ENCODE measurements around the gene IDE.

IDE gene

DNA sequence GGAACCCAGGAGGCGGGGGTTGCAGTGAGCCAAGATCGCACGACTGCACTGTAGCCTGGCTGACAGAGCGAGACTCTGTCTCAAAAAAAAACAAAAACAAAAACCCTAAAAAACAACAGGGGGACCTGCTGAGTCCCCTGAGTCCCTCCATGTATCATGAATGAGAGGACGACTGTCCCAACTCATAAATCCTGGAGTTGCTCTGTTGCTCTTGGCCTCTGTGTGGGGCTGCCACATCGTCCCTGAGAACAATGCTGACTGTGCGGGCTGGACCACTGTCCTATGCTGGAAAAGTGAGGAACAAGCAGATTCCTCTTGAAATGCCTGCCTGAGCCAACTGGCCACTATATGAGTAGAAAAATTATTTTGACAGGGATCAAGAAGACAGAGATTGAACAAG lies 122.5 kb downstream of the IDE start:
- Histone ChIP-seq H3F3A (ENCODE audit: low read depth) (no peaks in the 10 kb centered on the region), H2AFZ (ENCODE audit: low read length) (no peak overlapping the region), H3K36me3 (ENCODE audit: insufficient read depth, low read length) (peaks cover 45% of the 10 kb centered on the region; the same call in 1 of the 2 replicates), H3K79me2 (ENCODE audit: insufficient read depth, low read length) (no peaks in the 10 kb centered on the region), H3K4me1 (ENCODE audit: insufficient read depth, low read length, poor library complexity, severe bottlenecking) (no peaks in the 10 kb centered on the region), H3K4me2 (ENCODE audit: low read depth, low read length, poor library complexity, severe bottlenecking) (no peak overlapping the region), H3K9me3 (ENCODE audit: insufficient read depth, low read depth, low read length) (no peaks in the 10 kb centered on the region), H3K9ac (ENCODE audit: low read depth, low read length, poor library complexity, severe bottlenecking) (no peak overlapping the region), H4K20me1 (ENCODE audit: insufficient read depth, low read length, poor library complexity, severe bottlenecking) (no peaks in the 10 kb centered on the region), H3K9me2 (replicated peaks; ENCODE audit: low read depth, low read length) (no peaks in the 10 kb centered on the region), H3K4me3 (ENCODE audit: low read length, poor library complexity, severe bottlenecking) (no peak overlapping the region), H3K27me3 (ENCODE audit: insufficient read depth, low read length, poor library complexity, severe bottlenecking) (no peaks in the 10 kb centered on the region)
- TF ChIP-seq, protein P1, sequence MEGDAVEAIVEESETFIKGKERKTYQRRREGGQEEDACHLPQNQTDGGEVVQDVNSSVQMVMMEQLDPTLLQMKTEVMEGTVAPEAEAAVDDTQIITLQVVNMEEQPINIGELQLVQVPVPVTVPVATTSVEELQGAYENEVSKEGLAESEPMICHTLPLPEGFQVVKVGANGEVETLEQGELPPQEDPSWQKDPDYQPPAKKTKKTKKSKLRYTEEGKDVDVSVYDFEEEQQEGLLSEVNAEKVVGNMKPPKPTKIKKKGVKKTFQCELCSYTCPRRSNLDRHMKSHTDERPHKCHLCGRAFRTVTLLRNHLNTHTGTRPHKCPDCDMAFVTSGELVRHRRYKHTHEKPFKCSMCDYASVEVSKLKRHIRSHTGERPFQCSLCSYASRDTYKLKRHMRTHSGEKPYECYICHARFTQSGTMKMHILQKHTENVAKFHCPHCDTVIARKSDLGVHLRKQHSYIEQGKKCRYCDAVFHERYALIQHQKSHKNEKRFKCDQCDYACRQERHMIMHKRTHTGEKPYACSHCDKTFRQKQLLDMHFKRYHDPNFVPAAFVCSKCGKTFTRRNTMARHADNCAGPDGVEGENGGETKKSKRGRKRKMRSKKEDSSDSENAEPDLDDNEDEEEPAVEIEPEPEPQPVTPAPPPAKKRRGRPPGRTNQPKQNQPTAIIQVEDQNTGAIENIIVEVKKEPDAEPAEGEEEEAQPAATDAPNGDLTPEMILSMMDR (conservative IDR thresholded peaks at IDR 0.05; ENCODE audit: low read length) = no peak
- no peak for TF ChIP-seq EZH2phosphoT487 (IDR thresholded peaks at IDR 0.05; ENCODE audit: borderline replicate concordance)

DNA sequence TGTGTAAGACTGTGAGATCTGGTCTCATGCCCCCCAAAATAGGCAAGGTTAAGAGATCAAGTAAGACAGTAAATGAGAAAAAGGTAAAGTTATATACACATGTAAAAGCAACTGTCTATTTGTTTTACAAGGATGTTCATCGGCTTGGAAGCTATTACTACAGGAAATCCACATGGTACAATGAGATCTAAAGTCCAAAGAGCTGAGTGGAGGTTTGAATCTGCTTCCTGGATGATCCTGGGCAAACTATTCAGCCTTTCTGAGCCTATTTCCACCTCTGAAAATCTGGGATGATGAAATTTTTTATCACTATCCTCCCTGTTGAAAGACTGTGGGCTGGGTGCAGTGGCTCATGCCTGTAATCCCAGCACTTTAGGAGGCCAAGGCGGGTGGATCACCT lies 123.0 kb downstream of the IDE start:
- Histone ChIP-seq H3F3A (ENCODE audit: low read depth) (no peaks in the 10 kb centered on the region), H3K27me3 (ENCODE audit: insufficient read depth, low read length, poor library complexity, severe bottlenecking) (no peaks in the 10 kb centered on the region), H3K9me3 (ENCODE audit: insufficient read depth, low read depth, low read length) (no peaks in the 10 kb centered on the region), H4K20me1 (ENCODE audit: insufficient read depth, low read length, poor library complexity, severe bottlenecking) (no peaks in the 10 kb centered on the region), H3K36me3 (ENCODE audit: insufficient read depth, low read length) (peaks cover 41% of the 10 kb centered on the region; the same call in 1 of the 2 replicates), H3K9ac (ENCODE audit: low read depth, low read length, poor library complexity, severe bottlenecking) (no peak overlapping the region), H3K79me2 (ENCODE audit: insufficient read depth, low read length) (no peaks in the 10 kb centered on the region), H2AFZ (ENCODE audit: low read length) (no peak overlapping the region), H3K9me2 (replicated peaks; ENCODE audit: low read depth, low read length) (no peaks in the 10 kb centered on the region), H3K4me2 (ENCODE audit: low read depth, low read length, poor library complexity, severe bottlenecking) (no peak overlapping the region), H3K4me3 (ENCODE audit: low read length, poor library complexity, severe bottlenecking) (no peak overlapping the region), H3K4me1 (ENCODE audit: insufficient read depth, low read length, poor library complexity, severe bottlenecking) (no peaks in the 10 kb centered on the region)
- TF ChIP-seq EZH2phosphoT487 (IDR thresholded peaks at IDR 0.05; ENCODE audit: borderline replicate concordance) = no peak
- TF ChIP-seq, protein P1 (conservative IDR thresholded peaks at IDR 0.05; ENCODE audit: low read length) = no peak

DNA sequence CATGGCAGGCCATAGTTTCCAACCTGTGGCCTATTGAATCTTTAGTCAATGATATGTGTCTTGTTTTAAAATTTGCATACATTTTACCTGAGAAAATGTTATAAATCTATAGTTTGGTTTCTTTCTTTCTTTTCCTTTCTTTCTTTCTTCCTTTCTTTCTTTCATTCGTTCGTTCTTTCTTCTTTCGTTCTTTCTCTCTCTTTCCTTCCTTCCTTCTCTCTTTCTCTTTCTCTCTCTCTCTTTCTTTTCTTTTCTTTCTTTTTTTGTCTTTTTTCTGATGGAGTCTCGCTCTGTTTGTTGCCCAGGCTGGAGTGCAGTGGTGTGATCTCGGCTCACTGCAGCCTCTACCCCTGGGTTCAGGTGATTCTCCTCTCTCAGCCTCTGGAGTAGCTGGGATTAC lies 133.3 kb downstream of the IDE start:
- no peak overlapping the region for H3K4me3 ChIP-seq (ENCODE audit: low read length, poor library complexity, severe bottlenecking)

More for the DNA sequence above, 133.3 kb downstream of the IDE start:
- H2AFZ ChIP-seq (ENCODE audit: low read length) = no peak overlapping the region
- H3F3A ChIP-seq (ENCODE audit: low read depth) = no peaks in the 10 kb centered on the region
- H3K9ac ChIP-seq (ENCODE audit: low read depth, low read length, poor library complexity, severe bottlenecking) = no peak overlapping the region
- H3K9me2 ChIP-seq (replicated peaks; ENCODE audit: low read depth, low read length) = no peaks in the 10 kb centered on the region
- no peaks in the 10 kb centered on the region for H4K20me1 ChIP-seq (ENCODE audit: insufficient read depth, low read length, poor library complexity, severe bottlenecking)
- TF ChIP-seq, protein P1 (conservative IDR thresholded peaks at IDR 0.05; ENCODE audit: low read length) = no peak
- no peak for TF ChIP-seq EZH2phosphoT487 (IDR thresholded peaks at IDR 0.05; ENCODE audit: borderline replicate concordance)
- no peaks in the 10 kb centered on the region for H3K36me3 ChIP-seq (ENCODE audit: insufficient read depth, low read length)
- no peaks in the 10 kb centered on the region for H3K27me3 ChIP-seq (ENCODE audit: insufficient read depth, low read length, poor library complexity, severe bottlenecking)
- H3K4me1 ChIP-seq (ENCODE audit: insufficient read depth, low read length, poor library complexity, severe bottlenecking) = no peaks in the 10 kb centered on the region
- no peaks in the 10 kb centered on the region for H3K79me2 ChIP-seq (ENCODE audit: insufficient read depth, low read length)
- no peak overlapping the region for H3K4me2 ChIP-seq (ENCODE audit: low read depth, low read length, poor library complexity, severe bottlenecking)
- H3K9me3 ChIP-seq (ENCODE audit: insufficient read depth, low read depth, low read length) = no peaks in the 10 kb centered on the region
